ENCODE results near the gene ABCA1. TPM values are rescaled to one million over a fixed set of nuclear protein-coding genes. Genes with fewer than 3 reads are reported as not detected.

The ABCA1 gene
- polyA plus RNA-seq, 3 donors = 2.0 to 5.1 (median 2.7) TPM

DNA sequence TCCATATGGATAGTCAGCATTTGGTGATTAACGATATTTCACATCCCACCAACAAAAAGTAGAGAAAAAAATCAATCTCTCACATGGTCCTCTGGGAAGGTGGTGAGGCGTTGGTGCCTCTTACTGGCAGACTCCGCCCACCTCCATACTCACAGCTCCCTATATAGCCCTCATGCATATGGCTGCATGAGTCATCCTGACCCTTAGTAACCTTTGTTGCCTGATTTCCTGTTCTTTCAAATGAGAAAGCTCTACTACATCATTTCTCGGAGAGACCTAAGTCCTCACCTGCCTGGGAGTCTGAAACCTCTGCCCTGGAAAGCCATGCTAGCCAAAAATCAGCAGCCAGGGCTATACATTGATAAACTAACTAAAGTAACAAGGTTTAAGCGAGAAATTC lies 33.3 kb upstream of the ABCA1 start:
- no peaks in the 10 kb centered on the region for H3K36me3 ChIP-seq (replicated peaks in 1 of 2; ENCODE audit: control insufficient read depth in 1 of 2, insufficient read depth in 2 of 2, low read length in 2 of 2)
- H3K4me3 ChIP-seq (replicated peaks in 1 of 3; ENCODE audit: low read depth in 2 of 3, low read length in 3 of 3) = no peak overlapping the region
- peak overlapping the region; percentile 10 for H3K4me2 ChIP-seq (replicated peaks; ENCODE audit: extremely low read depth, low read length, poor library complexity, severe bottlenecking)
- H3K36me3 Mint-ChIP-seq = no peaks in the 10 kb centered on the region
- intact Hi-C loops (cut with micrococcal nuclease) = no loop called here
- peaks cover 34 to 47% of the 10 kb centered on the region in 2 donors for H3K4me1 ChIP-seq (ENCODE audit: control insufficient read depth in 1 of 2, insufficient read depth in 2 of 2, low read length in 2 of 2)
- H2AFZ ChIP-seq (ENCODE audit: insufficient read depth, low read depth, low read length, poor library complexity, severe bottlenecking) = no peak overlapping the region
- H3K9me3 Mint-ChIP-seq = no peaks in the 10 kb centered on the region
- peaks cover 37% of the 10 kb centered on the region for H3K4me1 Mint-ChIP-seq
- peak overlapping the region in 1 of 2 donors; percentile 71 for H3K4me3 Mint-ChIP-seq
- H3K9ac ChIP-seq (ENCODE audit: insufficient read depth, low read length, poor library complexity, severe bottlenecking) = no peak overlapping the region
- H3K27me3 ChIP-seq (ENCODE audit: control insufficient read depth in 2 of 2, insufficient read depth in 2 of 2, low read length in 2 of 2) = no peaks in the 10 kb centered on the region
- H3K27ac Mint-ChIP-seq = peak overlapping the region in 5 of 7 donors; percentile 57 to 90 (median 76)
- no peaks in the 10 kb centered on the region for H3K9me3 ChIP-seq (replicated peaks in 1 of 2; ENCODE audit: control insufficient read depth in 1 of 2, insufficient read depth in 1 of 2, low read length in 2 of 2)
- 33% methylated on average over 1 of the region's 5 CpGs for WGBS (ENCODE audit: insufficient coverage)
- H3K27ac ChIP-seq (ENCODE audit: low read depth in 1 of 2, low read length in 2 of 2) = peak overlapping the region in 1 of 2 donors; percentile 6
- no peaks in the 10 kb centered on the region for H3K79me2 ChIP-seq (ENCODE audit: insufficient read depth, low read length)
- H4K20me1 ChIP-seq (ENCODE audit: insufficient read depth, low read length) = no peaks in the 10 kb centered on the region
- H3K27me3 Mint-ChIP-seq (ENCODE audit: low read depth in 3 of 3) = peaks cover 0 to 1% (median 0%) of the 10 kb centered on the region in 3 donors
- TF ChIP-seq, protein P1, sequence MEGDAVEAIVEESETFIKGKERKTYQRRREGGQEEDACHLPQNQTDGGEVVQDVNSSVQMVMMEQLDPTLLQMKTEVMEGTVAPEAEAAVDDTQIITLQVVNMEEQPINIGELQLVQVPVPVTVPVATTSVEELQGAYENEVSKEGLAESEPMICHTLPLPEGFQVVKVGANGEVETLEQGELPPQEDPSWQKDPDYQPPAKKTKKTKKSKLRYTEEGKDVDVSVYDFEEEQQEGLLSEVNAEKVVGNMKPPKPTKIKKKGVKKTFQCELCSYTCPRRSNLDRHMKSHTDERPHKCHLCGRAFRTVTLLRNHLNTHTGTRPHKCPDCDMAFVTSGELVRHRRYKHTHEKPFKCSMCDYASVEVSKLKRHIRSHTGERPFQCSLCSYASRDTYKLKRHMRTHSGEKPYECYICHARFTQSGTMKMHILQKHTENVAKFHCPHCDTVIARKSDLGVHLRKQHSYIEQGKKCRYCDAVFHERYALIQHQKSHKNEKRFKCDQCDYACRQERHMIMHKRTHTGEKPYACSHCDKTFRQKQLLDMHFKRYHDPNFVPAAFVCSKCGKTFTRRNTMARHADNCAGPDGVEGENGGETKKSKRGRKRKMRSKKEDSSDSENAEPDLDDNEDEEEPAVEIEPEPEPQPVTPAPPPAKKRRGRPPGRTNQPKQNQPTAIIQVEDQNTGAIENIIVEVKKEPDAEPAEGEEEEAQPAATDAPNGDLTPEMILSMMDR (IDR thresholded peaks at IDR 0.05) = no peak
- peak; percentile 83 to 94 (median 93) for DNase-seq

DNA sequence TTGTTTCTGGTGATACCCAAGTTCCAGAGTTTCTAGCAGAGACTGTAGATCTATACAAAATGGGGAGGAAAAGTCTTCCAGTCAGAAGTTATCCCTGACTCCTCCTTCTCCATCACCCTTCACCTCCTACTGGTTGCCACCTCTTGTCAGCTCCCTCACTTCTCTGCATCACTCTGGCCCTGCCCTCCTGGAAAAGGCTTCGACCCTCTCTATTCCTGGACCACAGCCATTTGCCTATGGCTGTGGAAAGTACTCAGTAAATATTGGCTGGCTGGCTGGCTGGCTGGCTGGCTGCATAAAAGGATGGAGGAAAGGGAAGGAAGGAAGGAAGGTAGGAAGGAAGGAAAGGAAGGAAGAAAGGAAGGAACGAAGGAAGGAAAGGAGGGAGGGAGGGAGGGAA lies 32.7 kb upstream of the ABCA1 start:
- 50% methylated on average over 1 of the region's 2 CpGs for WGBS (ENCODE audit: insufficient coverage)
- no peak overlapping the region for H3K4me3 ChIP-seq (replicated peaks in 1 of 3; ENCODE audit: low read depth in 2 of 3, low read length in 3 of 3)
- peak overlapping the region in 5 of 7 donors; percentile 20 to 91 (median 65) for H3K27ac Mint-ChIP-seq
- H3K79me2 ChIP-seq (ENCODE audit: insufficient read depth, low read length) = no peaks in the 10 kb centered on the region
- H3K4me2 ChIP-seq (replicated peaks; ENCODE audit: extremely low read depth, low read length, poor library complexity, severe bottlenecking) = no peak overlapping the region
- peaks cover 37% of the 10 kb centered on the region for H3K4me1 Mint-ChIP-seq
- DNase-seq = no peak
- peak overlapping the region in 1 of 2 donors; percentile 26 for H3K4me3 Mint-ChIP-seq
- no peaks in the 10 kb centered on the region for H3K36me3 ChIP-seq (replicated peaks in 1 of 2; ENCODE audit: control insufficient read depth in 1 of 2, insufficient read depth in 2 of 2, low read length in 2 of 2)
- TF ChIP-seq, protein P1 (IDR thresholded peaks at IDR 0.05) = no peak
- H3K36me3 Mint-ChIP-seq = no peaks in the 10 kb centered on the region
- no peak overlapping the region for H2AFZ ChIP-seq (ENCODE audit: insufficient read depth, low read depth, low read length, poor library complexity, severe bottlenecking)
- H3K4me1 ChIP-seq (ENCODE audit: control insufficient read depth in 1 of 2, insufficient read depth in 2 of 2, low read length in 2 of 2) = peaks cover 34 to 47% of the 10 kb centered on the region in 2 donors
- H4K20me1 ChIP-seq (ENCODE audit: insufficient read depth, low read length) = no peaks in the 10 kb centered on the region
- H3K9me3 ChIP-seq (replicated peaks in 1 of 2; ENCODE audit: control insufficient read depth in 1 of 2, insufficient read depth in 1 of 2, low read length in 2 of 2) = no peaks in the 10 kb centered on the region
- no peak overlapping the region for H3K27ac ChIP-seq (ENCODE audit: low read depth in 1 of 2, low read length in 2 of 2)
- no peaks in the 10 kb centered on the region for H3K9me3 Mint-ChIP-seq
- no peaks in the 10 kb centered on the region for H3K27me3 ChIP-seq (ENCODE audit: control insufficient read depth in 2 of 2, insufficient read depth in 2 of 2, low read length in 2 of 2)
- no peak overlapping the region for H3K9ac ChIP-seq (ENCODE audit: insufficient read depth, low read length, poor library complexity, severe bottlenecking)
- H3K27me3 Mint-ChIP-seq (ENCODE audit: low read depth in 3 of 3) = peaks cover 0 to 1% (median 0%) of the 10 kb centered on the region in 3 donors
- intact Hi-C loops (cut with micrococcal nuclease) = no loop called here

Measured in CD14-positive monocyte (primary cell).